GM18520 (cell line): Measurements from ENCODE around the gene TNP2.

Experiments
- ATAC-seq: cut with Tn5 transposase; IDR thresholded peaks from one replicate; pipeline ENCODE4 v1.9.1; 2021; ENCODE audit not compliant: unreplicated experiment

TNP2 gene

DNA sequence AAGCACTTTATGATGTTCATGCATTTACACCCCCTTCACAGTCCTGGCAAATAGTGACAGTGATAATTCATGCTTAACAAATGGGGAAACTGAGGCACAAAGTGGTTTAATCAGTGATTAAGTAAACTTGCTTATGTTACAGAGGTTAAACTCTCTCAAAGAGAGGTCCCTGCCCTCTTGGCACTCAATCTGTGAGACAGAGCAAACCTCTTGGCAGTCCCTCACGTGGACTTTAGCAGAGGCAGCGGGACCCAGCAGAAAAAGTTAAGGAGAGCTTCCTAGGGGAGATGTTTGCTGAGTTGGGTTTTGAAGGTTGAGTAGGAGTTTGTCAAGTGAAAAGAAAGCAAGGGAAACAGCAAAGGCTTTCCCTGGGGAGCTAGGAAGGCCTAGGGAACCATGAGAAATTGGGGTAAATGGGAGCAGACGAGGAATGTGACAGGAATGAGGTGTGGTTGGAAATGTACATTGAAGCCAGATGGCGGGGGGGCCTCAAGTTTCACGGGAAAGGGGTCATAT is 23.8 kb downstream of the TNP2 start:
- no peak for ATAC-seq

GRCh38 chr16:11242658-11243057 is 26.5 kb downstream of the TNP2 start:
- no peak for ATAC-seq

GRCh38 chr16:11241480-11242204 is 27.5 kb downstream of the TNP2 start:
- no peak for ATAC-seq

DNA sequence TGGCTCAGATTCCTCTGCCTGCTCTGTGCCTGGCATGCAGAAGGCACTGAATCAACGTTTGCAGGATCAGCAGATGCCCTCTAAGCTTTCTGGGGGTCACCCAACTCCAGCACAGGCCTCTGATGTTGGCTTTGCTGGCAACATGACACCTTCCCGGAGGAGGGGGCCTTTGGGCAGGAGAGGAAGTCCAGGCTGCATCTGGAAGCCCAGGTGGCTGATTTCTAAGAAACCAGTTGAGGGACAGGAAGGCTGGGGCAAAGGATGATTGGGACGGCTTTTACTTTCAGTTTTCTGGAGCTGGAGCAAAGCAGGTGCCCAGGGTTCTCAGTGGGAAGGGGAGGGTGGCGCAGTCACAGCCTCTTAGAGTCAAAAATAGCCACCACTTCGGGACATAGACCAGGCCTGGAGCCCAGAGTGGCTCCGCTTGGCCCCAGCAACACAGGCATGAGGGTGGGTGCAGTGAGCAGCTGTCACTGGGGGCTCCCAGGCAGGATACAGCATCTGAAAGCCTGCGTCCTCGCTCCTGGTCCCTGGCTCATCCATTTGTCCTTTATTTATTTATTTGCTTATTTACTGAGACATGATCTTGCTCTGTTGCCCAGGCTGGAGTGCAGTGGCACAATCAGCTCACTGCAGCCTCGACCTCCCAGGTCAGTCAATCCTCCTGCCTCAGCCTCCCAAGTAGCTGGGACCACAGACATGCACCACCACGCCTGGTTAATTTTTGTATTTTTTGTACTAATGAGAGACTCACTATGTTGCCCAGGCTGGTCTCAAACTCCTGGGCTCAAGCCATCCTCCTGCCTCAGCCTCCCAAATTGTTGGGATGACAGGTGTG is 28.3 kb downstream of the TNP2 start:
- no peak for ATAC-seq

DNA sequence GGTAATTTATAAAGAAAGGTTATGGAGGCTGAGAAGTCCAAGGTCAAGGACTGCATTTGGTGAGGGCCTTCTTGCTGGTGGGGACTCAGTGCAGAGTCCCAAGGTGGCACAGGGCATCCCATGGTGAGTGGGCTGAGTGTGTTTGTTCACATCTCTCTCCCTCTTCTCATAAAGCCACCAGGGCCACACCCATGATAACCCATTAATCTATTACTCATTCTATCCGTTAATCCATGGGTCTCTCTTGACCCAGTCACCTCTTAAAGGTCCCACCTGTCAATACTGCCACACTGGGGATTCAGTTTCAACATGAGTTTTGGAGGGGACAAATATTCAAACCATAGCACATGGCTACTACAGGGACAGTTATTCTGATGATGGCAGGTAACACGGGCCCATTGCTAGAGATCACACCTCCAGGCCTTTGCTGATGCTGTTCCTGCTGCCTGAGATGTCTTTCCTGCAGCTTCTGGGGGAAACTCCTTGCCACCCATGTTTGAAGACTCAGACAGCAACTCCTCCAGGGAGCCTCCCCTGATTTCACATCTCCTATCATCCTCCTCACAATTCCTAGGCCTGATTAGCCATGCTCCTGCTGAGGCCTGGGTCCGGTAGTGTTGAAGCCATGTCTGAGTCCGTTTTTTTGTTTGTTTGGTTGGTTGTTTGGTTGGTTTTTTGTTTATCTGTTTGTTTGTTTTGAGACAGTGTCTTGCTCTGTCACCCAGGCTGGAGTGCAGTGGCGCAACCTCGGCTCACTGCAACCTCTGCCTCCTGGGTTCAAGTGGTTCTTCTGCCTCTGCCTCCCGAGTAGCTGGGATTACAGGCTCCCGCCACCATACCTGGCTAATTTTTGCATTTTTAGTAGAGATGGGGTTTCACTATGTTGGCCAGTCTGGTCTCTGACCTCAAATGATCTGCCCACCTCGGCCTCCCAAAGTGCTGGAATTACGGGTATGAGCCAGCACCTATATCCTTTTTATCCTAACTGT is 29.2 kb downstream of the TNP2 start:
- ATAC-seq, result no peak

- ATAC-seq, result no peak
Observed at GRCh38 chr16:11238272-11239202, 30.6 kb downstream of the TNP2 start.

- ATAC-seq, result no peak
Observed at GRCh38 chr16:11236461-11237254, 32.5 kb downstream of the TNP2 start.

DNA sequence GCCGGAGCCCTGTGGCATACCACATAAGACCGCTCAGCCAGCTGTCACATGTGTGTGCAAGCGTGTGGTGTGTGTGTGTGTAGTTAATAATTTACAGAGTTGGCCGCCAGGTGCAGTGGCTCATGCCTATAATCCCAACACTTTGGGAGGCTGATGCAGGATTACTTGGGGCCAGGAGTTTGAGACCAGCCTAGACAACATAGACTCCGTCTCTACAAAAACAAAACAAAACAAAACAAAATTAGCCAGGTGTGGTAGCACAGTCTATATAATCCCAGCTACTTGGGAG is 33.5 kb downstream of the TNP2 start:
- no peak for ATAC-seq

GRCh38 chr16:11234884-11235702 is 34.0 kb downstream of the TNP2 start:
- no peak for ATAC-seq

GRCh38 chr16:11233727-11234376 is 35.3 kb downstream of the TNP2 start:
- no peak for ATAC-seq

DNA sequence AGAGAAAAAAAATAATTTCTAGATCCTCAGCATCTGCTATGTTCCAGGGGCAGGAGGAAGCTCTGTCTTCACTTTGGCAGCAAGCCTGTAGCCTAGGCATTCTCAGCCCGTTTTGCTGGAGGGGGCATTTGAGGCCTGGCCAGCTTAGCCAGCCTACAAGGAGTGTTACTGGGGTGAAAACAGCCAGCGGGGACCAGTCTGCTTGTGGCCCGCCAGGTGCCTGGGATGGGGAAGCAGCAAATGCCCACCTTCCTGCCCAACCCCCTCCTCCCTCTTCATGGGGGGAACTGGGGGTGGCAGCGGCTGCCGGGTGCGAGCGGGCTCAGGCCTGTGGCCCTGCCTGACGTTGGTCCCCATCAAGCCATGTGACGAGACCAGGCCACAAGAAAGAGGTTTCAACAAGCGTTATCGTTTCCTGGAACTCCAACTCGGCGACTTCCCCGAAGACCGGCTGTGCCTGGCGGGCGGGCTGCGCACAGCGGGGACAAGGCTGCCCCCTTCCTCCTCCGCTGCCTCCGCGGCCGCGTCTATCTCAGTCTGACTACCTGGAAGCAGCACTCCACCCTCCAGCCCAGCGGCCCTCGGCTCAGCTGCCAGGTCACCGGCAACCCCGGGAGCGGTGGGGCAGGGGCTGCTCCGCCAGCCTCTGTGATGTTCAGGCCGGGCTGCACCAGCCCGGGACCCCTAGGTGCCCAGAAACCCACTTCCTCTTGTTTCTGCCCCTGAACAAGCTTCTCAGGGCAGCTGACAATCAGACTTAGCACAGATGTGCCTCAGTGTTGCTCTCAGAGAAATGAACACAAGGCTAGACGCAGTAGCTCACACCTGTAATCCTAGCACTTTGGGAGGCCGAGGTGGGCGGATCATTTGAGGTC is 36.0 kb downstream of the TNP2 start:
- no peak for ATAC-seq

DNA sequence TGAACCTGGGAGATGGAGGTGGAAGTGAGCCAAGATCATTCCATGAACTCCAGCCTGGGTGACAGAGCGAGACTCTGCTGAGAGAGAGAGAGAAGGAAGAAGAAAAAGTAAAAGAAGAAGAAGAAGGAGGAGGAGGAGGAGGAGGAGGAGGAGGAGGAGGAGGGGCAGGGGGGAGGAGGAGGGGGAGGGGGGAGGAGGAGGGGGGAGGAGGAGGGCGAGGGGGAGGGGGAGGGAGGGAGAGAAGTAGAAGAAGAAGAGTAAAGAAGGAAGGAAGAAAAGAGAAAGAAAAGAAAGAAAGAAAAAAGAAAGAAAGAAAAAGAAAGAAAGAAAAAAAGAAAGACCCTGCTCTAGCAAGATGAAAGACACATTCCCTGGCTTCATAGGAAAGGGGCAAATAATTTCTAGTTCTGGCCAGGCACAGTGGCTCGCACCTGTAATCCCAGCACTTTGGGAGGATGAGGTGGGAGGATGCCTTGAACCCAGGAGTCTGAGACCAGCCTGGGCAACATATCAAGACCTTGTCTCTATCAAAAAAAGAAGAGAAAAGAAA is 36.7 kb downstream of the TNP2 start:
- ATAC-seq, result no peak

DNA sequence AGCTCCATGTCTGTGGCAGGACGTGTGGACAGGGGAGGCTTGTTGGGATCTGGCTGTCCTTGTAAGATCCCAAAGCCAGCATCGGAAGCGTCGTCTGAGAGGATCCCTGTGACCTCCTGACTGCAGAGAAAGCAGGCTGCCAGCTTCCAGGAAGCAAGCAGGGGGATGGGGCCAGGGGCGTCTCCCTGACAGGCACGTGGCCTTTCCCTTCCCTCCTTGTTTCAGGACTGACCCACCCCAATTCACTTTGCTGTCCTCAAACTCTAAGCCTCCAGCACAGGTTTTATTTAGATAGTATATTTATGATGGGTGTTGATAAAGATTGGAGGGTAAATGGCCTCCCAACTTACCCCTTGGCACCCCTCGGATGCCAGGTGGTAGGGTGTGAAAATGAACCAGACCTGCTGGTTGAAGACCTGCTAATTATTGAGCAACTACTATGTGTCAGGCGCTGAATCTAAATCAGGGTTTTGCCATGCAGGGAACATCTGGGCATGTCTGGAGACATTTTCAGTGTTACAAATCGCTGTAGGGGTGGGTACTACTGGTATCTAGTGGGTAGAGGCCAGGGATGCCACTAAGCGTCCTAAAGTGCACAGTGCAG is 37.7 kb downstream of the TNP2 start:
- no peak for ATAC-seq

DNA sequence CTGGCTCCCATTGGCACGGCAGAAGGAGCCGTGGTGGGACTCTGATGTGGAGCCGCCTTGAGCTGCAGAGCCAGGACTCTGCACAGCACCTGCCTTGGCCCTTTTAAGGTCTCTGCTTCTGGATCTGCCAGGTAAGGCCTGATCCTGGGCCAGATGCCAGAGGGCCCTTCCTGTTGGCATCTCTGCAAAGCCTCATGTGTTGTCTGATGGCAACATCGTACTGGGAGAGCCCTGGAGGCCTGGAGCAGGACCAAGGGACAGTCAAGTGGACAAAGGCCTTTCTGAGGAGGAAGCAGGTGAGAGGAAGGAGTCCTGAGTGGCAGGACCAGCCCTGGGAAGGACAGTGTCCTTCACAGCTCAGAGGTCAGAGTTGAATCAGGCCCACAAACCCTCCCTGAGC is 39.2 kb downstream of the TNP2 start:
- ATAC-seq, result no peak

DNA sequence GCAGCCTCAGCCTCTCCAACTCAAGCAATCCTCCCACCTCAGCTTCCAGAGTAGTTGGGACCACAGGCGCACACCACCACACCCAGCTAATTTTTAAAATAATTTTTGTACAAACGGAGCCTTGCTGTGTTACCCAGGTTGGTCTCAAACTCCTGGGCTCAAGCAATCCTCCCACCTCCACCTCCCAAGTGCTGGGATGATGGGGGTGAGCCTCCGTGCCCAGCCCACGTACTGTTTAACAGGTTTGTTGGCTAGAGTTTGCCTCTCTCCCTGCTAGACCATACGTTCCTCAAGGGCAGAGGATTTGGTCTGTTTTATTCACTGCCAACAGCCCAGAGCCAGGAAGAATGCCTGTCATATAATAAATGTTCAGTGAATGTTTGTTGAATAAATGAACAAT is 39.7 kb downstream of the TNP2 start:
- ATAC-seq, result no peak
